Ovary (tissue), 9 donors: Measurements from ENCODE around the gene WNK2. TPM values are rescaled to one million over a fixed set of nuclear protein-coding genes. Genes with fewer than 3 reads are reported as not detected.

Experiments used
- DNase-seq, 5 donors: peaks; one replicate each; pipeline ENCODE4 v3.0.0-alpha.2; 2019 to 2020
- H3K27ac ChIP-seq, 2 donors: fragments of 200-600 bp; one replicate each; pipeline versions ENCODE4 v1.5.1 to v1.8.0; 2019 to 2022
- H3K27me3 ChIP-seq: fragments of 200-600 bp; one replicate; pipeline ENCODE4 v1.8.0; 2022
- H3K36me3 ChIP-seq: fragments of 200-600 bp; sonication (generic); one replicate; pipeline ENCODE4 v1.5.1; 2019
- H3K4me1 ChIP-seq: one replicate; pipeline ENCODE4 v1.8.1; 2013; ENCODE audit warnings: mild to moderate bottlenecking, moderate library complexity; ENCODE audit not compliant: insufficient read depth
- H3K4me3 ChIP-seq: fragments of 200-600 bp; sonication (generic); one replicate; pipeline ENCODE4 v1.5.1; 2017
- H3K9me3 ChIP-seq, 2 donors: fragments of 200-600 bp in 1 of 2; sonication (generic) in 1 of 2; one replicate each; pipeline versions ENCODE4 v1.5.1 to v1.8.1; 2013 to 2019; ENCODE audit warnings: mild to moderate bottlenecking in 1 of 2, moderate library complexity in 1 of 2
- EP300 ChIP-seq: sonication (generic); formaldehyde crosslinking; IDR thresholded peaks from one replicate; pipeline ENCODE4 v1.6.1; 2017; ENCODE audit warnings: antibody characterized with exemption
- POLR2A ChIP-seq: fragments of 450-650 bp; IDR thresholded peaks from one replicate; pipeline ENCODE4 v1.6.1; 2017; ENCODE audit warnings: antibody characterized with exemption, mild to moderate bottlenecking, moderate library complexity
- WGBS, 3 donors: extraction: QIAGEN DNeasy Blood & Tissue Kit in 1 of 3; methylation state at CpG; one replicate each; pipeline versions ENCODE4 v1.1.5 to v1.1.7; 2013 to 2017; 5-methylcytosine and 5-hydroxymethylcytosine counted together
- intact Hi-C, 4 donors: fragments of 100-400 bp; cut with DNase I; formaldehyde crosslinking; loops; one replicate each; pipeline versions ENCODE4 v1.11.0 to v1.15.1; 2022 to 2023
- polyA plus RNA-seq, 2 donors: library from polyadenylated mRNA; stranded (reverse); fragments of 200-250 nt in 1 of 2; fragments of 350-450 nt in 1 of 2; fragmentation: Illumina TruSeq in 1 of 2; extraction: RNeasy Lipid Tissue Mini Kit (QIAGEN cat#74804) in 1 of 2; gene quantifications; one replicate each; pipeline ENCODE4 v1.2.3, GENCODE V29; 2013 to 2014
- total RNA-seq, 7 donors: library from RNA; depleted of rRNA in 2 of 7; stranded (reverse); fragments of >200 nt in 2 of 7; fragmentation: NEBNext Ultra II Directional in 3 of 7; extraction: Animal tissue kit (Norgen Biotek cat#: 25700) in 3 of 7; gene quantifications; one replicate each; pipeline versions ENCODE4 v1.1.0 to v1.2.4, GENCODE V29; 2016 to 2023
- TF ChIP-seq, protein P1 (sequence below), 3 donors: fragments of 450-650 bp in 2 of 3; fragments of 200-600 bp in 1 of 3; IDR thresholded peaks; one replicate each; pipeline versions ENCODE4 v1.5.1 to v1.8.0; 2016 to 2022; ENCODE audit warnings: antibody characterized with exemption in 3 of 3, mild to moderate bottlenecking in 1 of 3
- donor health status: DM: no; HTN: no; CAD: no; lungs with moderate emphysema.
- donor health status: DM: no; HTN: no; CAD: no.
- donor health status: Bipolar disorder and iron deficiency.
- donor health status: DM: yes; HTN: yes; CAD: no.
- donor health status: DM: no; HTN: no; CAD: no.
- donor health status: DM: yes; HTN: yes; CAD: no.

The WNK2 gene
- total and polyA plus RNA-seq, 9 donors = 0.53 to 24.7 (median 4.4) TPM

DNA sequence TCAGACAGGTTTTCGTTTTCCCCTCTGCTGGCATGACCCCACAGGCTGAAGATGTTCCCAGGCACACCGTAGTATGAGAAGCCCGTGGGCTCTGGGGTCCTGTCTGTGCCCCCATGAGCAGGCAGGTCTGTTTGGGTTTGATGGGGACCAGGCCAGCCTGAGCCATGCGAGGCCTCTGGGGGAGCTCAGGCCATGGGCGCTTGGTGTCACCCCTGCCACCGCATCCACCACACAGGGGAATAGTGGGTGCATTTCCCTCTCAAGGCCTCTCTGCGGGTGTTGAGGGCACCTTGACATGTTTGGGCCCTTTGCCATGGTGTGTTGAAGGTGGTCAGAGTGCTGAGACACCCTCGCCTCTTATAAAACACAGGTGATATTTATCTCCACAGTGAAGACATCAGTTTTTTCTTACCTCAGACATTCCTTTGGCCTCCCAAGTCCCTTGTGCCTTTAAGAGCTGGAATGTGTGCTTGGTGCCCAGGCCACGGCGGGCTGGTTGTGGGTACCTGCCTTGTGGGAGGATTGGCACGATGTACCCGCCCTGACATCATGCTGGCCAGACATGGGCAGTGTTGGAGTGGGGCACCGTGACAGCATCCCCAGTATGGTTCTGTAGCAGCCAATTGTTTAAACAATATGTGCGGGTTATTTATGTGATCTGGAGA, 68.3 kb downstream of the WNK2 start:
- Histone ChIP-seq H3K36me3 (no peaks in the 10 kb centered on the region), H3K27ac (no peak overlapping the region), H3K27me3 (no peaks in the 10 kb centered on the region), H3K4me1 (no peaks in the 10 kb centered on the region), H3K4me3 (no peak overlapping the region), H3K9me3 (no peaks in the 10 kb centered on the region)
- intact Hi-C loops = no loop called here
- DNase-seq = peak in 1 of 5 donors; percentile 10
- WGBS, 3 donors = 80 to 85% (median 82%) methylated on average over 14 of the region's 14 CpGs
- TF ChIP-seq, protein P1, sequence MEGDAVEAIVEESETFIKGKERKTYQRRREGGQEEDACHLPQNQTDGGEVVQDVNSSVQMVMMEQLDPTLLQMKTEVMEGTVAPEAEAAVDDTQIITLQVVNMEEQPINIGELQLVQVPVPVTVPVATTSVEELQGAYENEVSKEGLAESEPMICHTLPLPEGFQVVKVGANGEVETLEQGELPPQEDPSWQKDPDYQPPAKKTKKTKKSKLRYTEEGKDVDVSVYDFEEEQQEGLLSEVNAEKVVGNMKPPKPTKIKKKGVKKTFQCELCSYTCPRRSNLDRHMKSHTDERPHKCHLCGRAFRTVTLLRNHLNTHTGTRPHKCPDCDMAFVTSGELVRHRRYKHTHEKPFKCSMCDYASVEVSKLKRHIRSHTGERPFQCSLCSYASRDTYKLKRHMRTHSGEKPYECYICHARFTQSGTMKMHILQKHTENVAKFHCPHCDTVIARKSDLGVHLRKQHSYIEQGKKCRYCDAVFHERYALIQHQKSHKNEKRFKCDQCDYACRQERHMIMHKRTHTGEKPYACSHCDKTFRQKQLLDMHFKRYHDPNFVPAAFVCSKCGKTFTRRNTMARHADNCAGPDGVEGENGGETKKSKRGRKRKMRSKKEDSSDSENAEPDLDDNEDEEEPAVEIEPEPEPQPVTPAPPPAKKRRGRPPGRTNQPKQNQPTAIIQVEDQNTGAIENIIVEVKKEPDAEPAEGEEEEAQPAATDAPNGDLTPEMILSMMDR (IDR thresholded peaks at IDR 0.05) = no peak
- no peak for TF ChIP-seq POLR2A
- TF ChIP-seq EP300 = no peak

DNA sequence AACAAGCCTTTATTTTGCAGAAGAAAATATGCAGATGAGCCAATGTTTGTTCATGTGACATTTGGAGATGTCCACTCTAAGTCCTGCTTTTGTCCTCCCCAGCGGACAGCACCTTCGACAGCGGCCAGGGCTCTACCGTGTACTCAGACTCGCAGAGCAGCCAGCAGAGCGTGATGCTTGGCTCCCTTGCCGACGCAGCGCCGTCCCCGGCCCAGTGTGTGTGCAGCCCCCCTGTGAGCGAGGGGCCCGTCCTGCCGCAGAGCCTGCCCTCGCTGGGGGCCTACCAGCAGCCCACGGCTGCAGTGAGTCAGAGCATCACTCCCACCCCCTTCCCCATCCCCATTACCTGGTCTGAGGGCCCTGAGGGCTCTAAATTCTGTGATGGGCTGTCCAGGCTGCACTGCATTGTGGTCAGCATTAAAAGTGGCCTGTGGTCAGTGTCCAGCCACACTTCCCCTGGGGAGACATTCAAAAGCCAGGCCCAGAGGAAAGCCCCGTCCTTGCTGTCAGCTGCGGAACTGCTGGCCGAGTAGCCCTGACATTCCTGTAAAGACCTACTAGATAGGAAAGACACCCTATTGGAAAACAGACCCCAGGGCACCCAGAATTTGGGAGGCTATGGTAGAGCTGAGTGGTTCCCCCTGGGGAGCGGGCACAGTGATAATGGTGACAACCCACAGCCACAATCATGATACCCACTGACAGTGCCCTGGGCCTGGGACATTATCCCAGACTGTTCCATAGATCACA, 69.0 kb downstream of the WNK2 start:
- Histone ChIP-seq H3K36me3 (no peaks in the 10 kb centered on the region), H3K27ac (no peak overlapping the region), H3K4me3 (no peak overlapping the region), H3K27me3 (no peaks in the 10 kb centered on the region), H3K9me3 (no peaks in the 10 kb centered on the region), H3K4me1 (no peaks in the 10 kb centered on the region)
- peak in 1 of 5 donors; percentile 18 for DNase-seq
- intact Hi-C loops = no loop called here
- 65 to 83% (median 78%) methylated on average over 20 of the region's 20 CpGs for WGBS, 3 donors
- TF ChIP-seq POLR2A (no peak), EP300 (no peak)
- TF ChIP-seq, protein P1 (IDR thresholded peaks at IDR 0.05) = no peak

DNA sequence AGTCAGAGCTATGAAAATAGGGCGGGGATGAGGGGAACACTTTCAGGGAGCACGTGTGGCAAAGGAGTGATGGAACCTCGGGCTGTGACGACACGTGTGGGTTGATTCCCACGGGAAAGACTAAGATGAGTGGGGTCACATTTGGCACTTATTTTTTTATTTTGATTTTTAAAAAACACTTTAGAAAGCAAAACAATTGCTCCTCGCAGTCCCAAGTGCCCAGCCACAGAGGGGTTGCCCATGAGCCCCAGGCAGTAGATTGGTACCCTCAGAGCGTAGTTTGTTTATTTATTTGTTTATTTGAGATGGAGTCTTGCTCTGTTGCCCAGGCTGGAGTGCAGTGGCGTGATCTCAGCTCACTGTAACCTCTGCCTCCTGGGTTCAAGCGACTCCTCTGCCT, 69.7 kb downstream of the WNK2 start:
- H3K27me3 ChIP-seq = no peaks in the 10 kb centered on the region
- DNase-seq = peak in 1 of 5 donors; percentile 7
- H3K4me1 ChIP-seq = no peaks in the 10 kb centered on the region
- 90% methylated on average over 10 of the region's 10 CpGs for WGBS, 3 donors
- no peaks in the 10 kb centered on the region for H3K9me3 ChIP-seq
- H3K4me3 ChIP-seq = no peak overlapping the region
- TF ChIP-seq EP300 = no peak
- TF ChIP-seq POLR2A = no peak
- TF ChIP-seq, protein P1 (IDR thresholded peaks at IDR 0.05) = no peak
- intact Hi-C loops = no loop called here
- H3K27ac ChIP-seq = no peak overlapping the region
- H3K36me3 ChIP-seq = no peaks in the 10 kb centered on the region

DNA sequence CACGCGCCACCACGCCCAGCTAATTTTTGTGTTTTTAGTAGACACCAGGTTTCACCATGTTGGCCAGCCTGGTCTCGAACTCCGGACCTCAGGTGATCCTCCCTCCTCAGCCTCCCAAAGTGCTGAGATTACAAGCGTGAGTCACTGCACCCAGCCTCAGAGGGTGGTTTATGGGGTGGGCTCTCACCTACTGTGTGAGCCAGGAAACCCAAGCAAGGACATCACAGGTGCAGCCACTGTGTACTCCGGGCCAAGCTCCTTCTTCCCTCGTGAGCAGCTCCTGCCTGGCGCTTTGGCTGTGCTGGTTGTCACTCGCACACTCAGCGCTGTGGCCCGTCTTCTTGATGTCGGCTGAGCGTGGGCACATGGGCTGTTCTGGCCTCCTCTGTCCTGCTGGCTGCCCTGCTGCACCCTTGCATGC, 70.1 kb downstream of the WNK2 start:
- Histone ChIP-seq H3K9me3 (no peaks in the 10 kb centered on the region), H3K27ac (no peak overlapping the region), H3K4me1 (no peaks in the 10 kb centered on the region), H3K4me3 (no peak overlapping the region), H3K27me3 (no peaks in the 10 kb centered on the region), H3K36me3 (no peaks in the 10 kb centered on the region)
- TF ChIP-seq, protein P1 (IDR thresholded peaks at IDR 0.05) = no peak
- intact Hi-C loops = no loop called here
- WGBS, 3 donors = 93 to 95% (median 94%) methylated on average over 14 of the region's 14 CpGs
- DNase-seq = peak in 1 of 5 donors; percentile 9
